HepG2 (cell line): ENCODE measurements around the gene HCN4. TPM values are rescaled to one million over a fixed set of nuclear protein-coding genes. Genes with fewer than 3 reads are reported as not detected.

ENCODE experiments used
- ATAC-seq: fragments of 200-7000 bp; cut with Tn5 transposase; 3 replicates; pipeline ENCODE4 v1.9.1; 2020; ENCODE audit warnings: mild to moderate bottlenecking, moderate library complexity
- BruUV-seq: library from RNA; stranded (reverse); fragments of 400-500 nt; replicated peaks from 2 replicates; lab custom pipeline; 2021; lab: Mats Ljungman, UMichigan
- CTCF ChIA-PET: fragments of 300-600 bp; formaldehyde crosslinking; extraction: SDS; loops from one replicate; lab custom pipeline; 2021; ENCODE audit warnings: low total read pairs, inconsistent platforms, low intra/inter-chr PET ratio; lab: Yijun Ruan, JAX
- POLR2A ChIA-PET: fragments of 350-600 bp; sonication (Branson Sonifier 250); formaldehyde crosslinking; loops from one replicate; lab custom pipeline; 2020; ENCODE audit warnings: antibody characterized with exemption, inconsistent platforms; lab: Yijun Ruan, JAX
- DNase-seq: peaks from one replicate; pipeline ENCODE4 v3.0.0-alpha.2; 2015; ENCODE audit warnings: low spot score
- FAIRE-seq: peaks from 3 replicates; lab custom pipeline; 2011; peaks lifted over from hg19 to GRCh38; lab: Jason Lieb, UNC
- H2AFZ ChIP-seq: one replicate; pipeline ENCODE4 v1.6.1; 2011; ENCODE audit warnings: low read length, inconsistent platforms
- H3K27ac ChIP-seq: fragments of 300-600 bp; 3 replicates; pipeline ENCODE4 v1.8.0; 2011; ENCODE audit warnings: mixed run types, mild to moderate bottlenecking, mixed read lengths, low read length, inconsistent platforms; ENCODE audit not compliant: insufficient read depth; ENCODE audit errors: extremely low read length
- H3K27me3 ChIP-seq, 2 experiments: fragments of 200-600 bp in 1 of 2; 2 replicates in 1 of 2; 3 replicates in 1 of 2; pipeline versions ENCODE4 v1.6.0 to v1.8.0; 2011; ENCODE audit warnings: low read length in 2 of 2, mild to moderate bottlenecking in 2 of 2, moderate library complexity in 2 of 2, inconsistent platforms in 1 of 2; ENCODE audit not compliant: insufficient read depth in 2 of 2, control insufficient read depth in 1 of 2
- H3K36me3 ChIP-seq, 2 experiments: fragments of 200-600 bp in 1 of 2; replicated peaks in 1 of 2; 2 replicates in 1 of 2; 3 replicates in 1 of 2; pipeline versions ENCODE4 v1.5.1 to v1.8.0; 2011; ENCODE audit warnings: low read length in 2 of 2, inconsistent platforms in 1 of 2; ENCODE audit not compliant: insufficient read depth in 2 of 2, control insufficient read depth in 1 of 2
- H3K4me1 ChIP-seq: 2 replicates; pipeline ENCODE4 v1.5.1; 2012; ENCODE audit warnings: low read length, inconsistent platforms; ENCODE audit not compliant: insufficient read depth
- H3K4me2 ChIP-seq: 2 replicates; pipeline ENCODE4 v1.6.0; 2011; ENCODE audit warnings: low read depth, low read length, inconsistent platforms
- H3K4me3 ChIP-seq, 3 experiments: fragments of 200-600 bp in 1 of 3; sonication (generic), shearing (Covaris generic) in 1 of 3; replicated peaks in 1 of 3; 2 replicates each; pipeline ENCODE4 v1.5.1; 2011 to 2016; ENCODE audit warnings: low read length in 3 of 3, inconsistent platforms in 2 of 3, low read depth in 2 of 3, mild to moderate bottlenecking in 2 of 3, control low read depth in 1 of 3, mixed read lengths in 1 of 3; ENCODE audit not compliant: insufficient read depth in 1 of 3
- H3K79me2 ChIP-seq: one replicate; pipeline ENCODE4 v1.6.1; 2011; ENCODE audit warnings: low read length, inconsistent platforms; ENCODE audit not compliant: insufficient read depth
- H3K9ac ChIP-seq: 2 replicates; pipeline ENCODE4 v1.6.0; 2011; ENCODE audit warnings: mild to moderate bottlenecking, low read depth, low read length, inconsistent platforms; ENCODE audit not compliant: insufficient read depth
- H3K9me3 ChIP-seq: 2 replicates; pipeline ENCODE4 v1.5.1; 2012; ENCODE audit warnings: mild to moderate bottlenecking, low read length
- H4K20me1 ChIP-seq: 2 replicates; pipeline ENCODE4 v1.6.0; 2011; ENCODE audit warnings: inconsistent platforms, mild to moderate bottlenecking, low read length, moderate library complexity; ENCODE audit not compliant: insufficient read depth
- ARID2 ChIP-seq: sonication (generic); formaldehyde crosslinking; IDR thresholded peaks from 2 replicates; pipeline ENCODE4 v1.8.1; 2022; ENCODE audit warnings: mild to moderate bottlenecking, missing genetic modification reagents, borderline replicate concordance
- EEA1 ChIP-seq: sonication (generic); formaldehyde crosslinking; IDR thresholded peaks from 2 replicates; pipeline ENCODE4 v1.5.1; 2020; ENCODE audit warnings: mild to moderate bottlenecking, missing genetic modification reagents, borderline replicate concordance
- ETV5 ChIP-seq: IDR thresholded peaks from 2 replicates; pipeline ENCODE4 v1.6.1; 2018; ENCODE audit warnings: missing biosample characterization, missing genetic modification reagents, inconsistent platforms, borderline replicate concordance
- NFIC ChIP-seq: IDR thresholded peaks from 2 replicates; pipeline ENCODE4 v1.6.1; 2012; ENCODE audit warnings: mild to moderate bottlenecking, low read length, inconsistent platforms
- SOX5 ChIP-seq: IDR thresholded peaks from 2 replicates; pipeline ENCODE4 v1.6.1; 2016; ENCODE audit warnings: borderline replicate concordance
- ZC3H13 ChIP-seq: sonication (generic); formaldehyde crosslinking; IDR thresholded peaks from 2 replicates; pipeline ENCODE4 v1.8.1; 2023; ENCODE audit warnings: mild to moderate bottlenecking, missing genetic modification reagents, moderate library complexity
- ZNF543 ChIP-seq: sonication (generic); formaldehyde crosslinking; IDR thresholded peaks from 2 replicates; pipeline ENCODE4 v1.4.0; 2020; ENCODE audit warnings: mild to moderate bottlenecking, missing genetic modification reagents
- ZNF841 ChIP-seq: sonication (generic); formaldehyde crosslinking; IDR thresholded peaks from 2 replicates; pipeline ENCODE4 v1.8.1; 2023; ENCODE audit warnings: missing genetic modification reagents, borderline replicate concordance
- ZSCAN20 ChIP-seq: sonication (generic); formaldehyde crosslinking; IDR thresholded peaks from 2 replicates; pipeline ENCODE4 v1.4.0; 2020; ENCODE audit warnings: missing genetic modification reagents, mild to moderate bottlenecking, borderline replicate concordance
- whole genome bisulfite sequencing: methylation state at CpG from one replicate; pipeline ENCODE4 v1.1.6; 2017; ENCODE audit warnings: low lambda C conversion rate; 5-methylcytosine and 5-hydroxymethylcytosine counted together
- in situ Hi-C: cut with HindIII; loops from 2 replicates; pipeline ENCODE4 v1.10.0; 2017; ENCODE audit warnings: low pct_unique_long_range_greater_than_20kb; ENCODE audit not compliant: extremely low pct_ligation_motif_present
- intact Hi-C: fragments of 100-400 bp; cut with micrococcal nuclease; formaldehyde crosslinking; loops from one replicate; pipeline ENCODE4 v1.10.0; 2022; ENCODE audit not compliant: unreplicated experiment
- polyA plus RNA-seq, 8 experiments: library from polyadenylated mRNA; depleted of rRNA in 3 of 8; stranded (reverse) in 7 of 8; unstranded in 1 of 8; fragments of >200 nt; fragmentation: Illumina TruSeq in 4 of 8; extraction: Trizol in 4 of 8; gene quantifications; 2 replicates each; pipeline versions ENCODE4 v1.2.1 to v1.2.3, GENCODE V29; 2011 to 2016; ENCODE audit warnings: low read depth in 4 of 8, missing spikeins in 1 of 8, mixed read lengths in 1 of 8; ENCODE audit not compliant: insufficient read depth in 1 of 8
- total RNA-seq, 5 experiments: library from RNA; depleted of rRNA; stranded (reverse); fragments of >200 nt; fragmentation: Illumina TruSeq; extraction: Trizol; gene quantifications; 2 replicates each; pipeline ENCODE4 v1.2.3, GENCODE V29; 2016; ENCODE audit warnings: low read depth in 1 of 5
- TF ChIP-seq, protein P1 (sequence below): sonication (generic); formaldehyde crosslinking; IDR thresholded peaks from 2 replicates; pipeline ENCODE4 v1.5.1; 2020; ENCODE audit warnings: mild to moderate bottlenecking, missing genetic modification reagents, moderate library complexity
- TF ChIP-seq, protein P2 (sequence below): sonication (generic); formaldehyde crosslinking; IDR thresholded peaks from 2 replicates; pipeline ENCODE4 v1.4.0; 2020; ENCODE audit warnings: missing genetic modification reagents

HCN4 gene
- total and polyA plus RNA-seq, 2 of the 13 experiments (the other 11 are each of a cell fraction or from before 2014, with no cell fraction given), result not detected

DNA sequence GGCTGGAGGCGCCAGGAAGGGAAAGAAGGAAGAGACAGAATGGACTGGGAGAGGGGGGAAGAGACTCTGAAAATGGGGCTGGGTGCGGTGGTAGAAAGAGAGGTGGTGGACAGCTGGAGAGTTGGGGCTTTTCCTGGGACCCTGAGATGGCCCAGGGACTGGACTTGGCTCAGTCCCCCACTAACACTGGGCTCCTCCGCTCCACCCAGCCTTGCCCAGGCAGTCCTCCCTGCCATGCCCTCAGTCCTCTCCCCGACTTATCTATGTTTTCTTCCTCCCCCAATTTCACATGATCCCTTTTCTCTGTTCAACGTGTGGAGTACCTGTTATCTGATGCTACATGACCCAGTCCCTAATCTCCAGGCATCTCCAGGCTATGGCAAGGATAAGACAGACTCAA is 6.3 kb upstream of the HCN4 start:
- intact Hi-C loops (no loop called here), in situ Hi-C loops (no loop called here)
- H3K27me3 ChIP-seq, result peaks cover 3 to 14% of the 10 kb centered on the region in 2 experiments; a peak in 3 of 5 replicates
- H3K79me2 ChIP-seq, result no peaks in the 10 kb centered on the region
- no peak for FAIRE-seq
- no peak overlapping the region for H3K4me3 ChIP-seq
- H3K9ac ChIP-seq, result no peak overlapping the region
- no peaks in the 10 kb centered on the region for H3K36me3 ChIP-seq
- WGBS, result 9% methylated on average over 5 of the region's 5 CpGs
- H3K27ac ChIP-seq, result no peak overlapping the region
- no TSS peak for BruUV-seq
- H3K4me1 ChIP-seq, result no peaks in the 10 kb centered on the region
- CTCF ChIA-PET, result no interaction called here
- TF ChIP-seq ZSCAN20 (no peak), ETV5 (CRISPR knock-in tag) (no peak), ZC3H13 (no peak), SOX5 (CRISPR knock-in tag) (no peak), ARID2 (CRISPR knock-in tag) (no peak), ZNF543 (CRISPR knock-in tag) (no peak), ZNF841 (CRISPR knock-in tag) (no peak)
- H3K4me2 ChIP-seq, result no peak overlapping the region
- POLR2A ChIA-PET, result no interaction called here
- no peak for ATAC-seq
- H3K9me3 ChIP-seq, result peaks cover 9% of the 10 kb centered on the region
- H2AFZ ChIP-seq, result no peak overlapping the region
- peaks cover 2% of the 10 kb centered on the region; the same call in 1 of the 2 replicates for H4K20me1 ChIP-seq
- no peak for DNase-seq

GRCh38 chr15:73374604-73375003 is 5.8 kb upstream of the HCN4 start:
- WGBS, result 0% methylated on average over 6 of the region's 6 CpGs
- Histone ChIP-seq H3K9me3 (peaks cover 9% of the 10 kb centered on the region), H3K36me3 (no peaks in the 10 kb centered on the region), H3K27ac (no peak overlapping the region), H3K27me3 (peaks cover 3 to 18% of the 10 kb centered on the region in 2 experiments; a peak in 3 of 5 replicates), H4K20me1 (peaks cover 2% of the 10 kb centered on the region; the same call in 1 of the 2 replicates), H3K9ac (no peak overlapping the region), H3K4me3 (no peak overlapping the region), H3K4me1 (no peaks in the 10 kb centered on the region), H2AFZ (no peak overlapping the region), H3K4me2 (no peak overlapping the region), H3K79me2 (no peaks in the 10 kb centered on the region)
- CTCF ChIA-PET, result no interaction called here
- no peak for FAIRE-seq
- no peak for DNase-seq
- intact Hi-C loops (no loop called here), in situ Hi-C loops (no loop called here)
- ATAC-seq, result no peak
- POLR2A ChIA-PET, result no interaction called here
- no TSS peak for BruUV-seq
- TF ChIP-seq, protein P1, sequence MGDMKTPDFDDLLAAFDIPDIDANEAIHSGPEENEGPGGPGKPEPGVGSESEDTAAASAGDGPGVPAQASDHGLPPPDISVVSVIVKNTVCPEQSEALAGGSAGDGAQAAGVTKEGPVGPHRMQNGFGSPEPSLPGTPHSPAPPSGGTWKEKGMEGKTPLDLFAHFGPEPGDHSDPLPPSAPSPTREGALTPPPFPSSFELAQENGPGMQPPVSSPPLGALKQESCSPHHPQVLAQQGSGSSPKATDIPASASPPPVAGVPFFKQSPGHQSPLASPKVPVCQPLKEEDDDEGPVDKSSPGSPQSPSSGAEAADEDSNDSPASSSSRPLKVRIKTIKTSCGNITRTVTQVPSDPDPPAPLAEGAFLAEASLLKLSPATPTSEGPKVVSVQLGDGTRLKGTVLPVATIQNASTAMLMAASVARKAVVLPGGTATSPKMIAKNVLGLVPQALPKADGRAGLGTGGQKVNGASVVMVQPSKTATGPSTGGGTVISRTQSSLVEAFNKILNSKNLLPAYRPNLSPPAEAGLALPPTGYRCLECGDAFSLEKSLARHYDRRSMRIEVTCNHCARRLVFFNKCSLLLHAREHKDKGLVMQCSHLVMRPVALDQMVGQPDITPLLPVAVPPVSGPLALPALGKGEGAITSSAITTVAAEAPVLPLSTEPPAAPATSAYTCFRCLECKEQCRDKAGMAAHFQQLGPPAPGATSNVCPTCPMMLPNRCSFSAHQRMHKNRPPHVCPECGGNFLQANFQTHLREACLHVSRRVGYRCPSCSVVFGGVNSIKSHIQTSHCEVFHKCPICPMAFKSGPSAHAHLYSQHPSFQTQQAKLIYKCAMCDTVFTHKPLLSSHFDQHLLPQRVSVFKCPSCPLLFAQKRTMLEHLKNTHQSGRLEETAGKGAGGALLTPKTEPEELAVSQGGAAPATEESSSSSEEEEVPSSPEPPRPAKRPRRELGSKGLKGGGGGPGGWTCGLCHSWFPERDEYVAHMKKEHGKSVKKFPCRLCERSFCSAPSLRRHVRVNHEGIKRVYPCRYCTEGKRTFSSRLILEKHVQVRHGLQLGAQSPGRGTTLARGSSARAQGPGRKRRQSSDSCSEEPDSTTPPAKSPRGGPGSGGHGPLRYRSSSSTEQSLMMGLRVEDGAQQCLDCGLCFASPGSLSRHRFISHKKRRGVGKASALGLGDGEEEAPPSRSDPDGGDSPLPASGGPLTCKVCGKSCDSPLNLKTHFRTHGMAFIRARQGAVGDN, result no peak
- TF ChIP-seq, protein P2, sequence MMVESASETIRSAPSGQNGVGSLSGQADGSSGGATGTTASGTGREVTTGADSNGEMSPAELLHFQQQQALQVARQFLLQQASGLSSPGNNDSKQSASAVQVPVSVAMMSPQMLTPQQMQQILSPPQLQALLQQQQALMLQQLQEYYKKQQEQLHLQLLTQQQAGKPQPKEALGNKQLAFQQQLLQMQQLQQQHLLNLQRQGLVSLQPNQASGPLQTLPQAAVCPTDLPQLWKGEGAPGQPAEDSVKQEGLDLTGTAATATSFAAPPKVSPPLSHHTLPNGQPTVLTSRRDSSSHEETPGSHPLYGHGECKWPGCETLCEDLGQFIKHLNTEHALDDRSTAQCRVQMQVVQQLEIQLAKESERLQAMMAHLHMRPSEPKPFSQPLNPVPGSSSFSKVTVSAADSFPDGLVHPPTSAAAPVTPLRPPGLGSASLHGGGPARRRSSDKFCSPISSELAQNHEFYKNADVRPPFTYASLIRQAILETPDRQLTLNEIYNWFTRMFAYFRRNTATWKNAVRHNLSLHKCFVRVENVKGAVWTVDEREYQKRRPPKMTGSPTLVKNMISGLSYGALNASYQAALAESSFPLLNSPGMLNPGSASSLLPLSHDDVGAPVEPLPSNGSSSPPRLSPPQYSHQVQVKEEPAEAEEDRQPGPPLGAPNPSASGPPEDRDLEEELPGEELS, result no peak
- TF ChIP-seq EEA1 (CRISPR knock-in tag), result no peak
- TF ChIP-seq NFIC, result no peak
